Astrocyte (in vitro differentiated cells and primary cell): ENCODE results near the gene CALD1. TPM values are rescaled to one million over a fixed set of nuclear protein-coding genes. Genes with fewer than 3 reads are reported as not detected.

Source experiments
- DNase-seq: peaks from one replicate; pipeline ENCODE4 v3.0.0-alpha.2; 2010; ENCODE audit warnings: low read depth
- FAIRE-seq: peaks from 2 replicates; lab custom pipeline; 2011; peaks lifted over from hg19 to GRCh38; lab: Jason Lieb, UNC
- H2AFZ ChIP-seq: 2 replicates; pipeline ENCODE4 v1.6.0; 2012; ENCODE audit warnings: low read depth, low read length, inconsistent platforms
- H3K27ac ChIP-seq: 2 replicates; pipeline ENCODE4 v1.5.1; 2011; ENCODE audit warnings: low read depth, low read length, inconsistent platforms
- H3K27me3 ChIP-seq: 2 replicates; pipeline ENCODE4 v1.6.0; 2011; ENCODE audit warnings: low read length, inconsistent platforms; ENCODE audit not compliant: insufficient read depth
- H3K36me3 ChIP-seq: 2 replicates; pipeline ENCODE4 v1.5.1; 2011; ENCODE audit warnings: low read length, inconsistent platforms; ENCODE audit not compliant: insufficient read depth
- H3K4me1 ChIP-seq: 2 replicates; pipeline ENCODE4 v1.5.1; 2011; ENCODE audit warnings: low read length, inconsistent platforms; ENCODE audit not compliant: insufficient read depth
- H3K4me2 ChIP-seq: 2 replicates; pipeline ENCODE4 v1.6.0; 2012; ENCODE audit warnings: low read length, inconsistent platforms
- H3K4me3 ChIP-seq: 2 replicates; pipeline ENCODE4 v1.5.1; 2011; ENCODE audit warnings: low read depth, mild to moderate bottlenecking, low read length, inconsistent platforms; ENCODE audit not compliant: insufficient read depth
- H3K79me2 ChIP-seq: 2 replicates; pipeline ENCODE4 v1.6.0; 2012; ENCODE audit warnings: mild to moderate bottlenecking, low read length, inconsistent platforms; ENCODE audit not compliant: insufficient read depth
- H3K9ac ChIP-seq: 2 replicates; pipeline ENCODE4 v1.6.0; 2012; ENCODE audit warnings: mild to moderate bottlenecking, low read length, inconsistent platforms
- H3K9me3 ChIP-seq: 2 replicates; pipeline ENCODE4 v1.5.1; 2012; ENCODE audit warnings: low read depth, mild to moderate bottlenecking, low read length, inconsistent platforms; ENCODE audit not compliant: insufficient read depth
- H4K20me1 ChIP-seq: 2 replicates; pipeline ENCODE4 v1.6.0; 2012; ENCODE audit warnings: low read length, inconsistent platforms; ENCODE audit not compliant: insufficient read depth
- H3K27ac Mint-ChIP-seq: one replicate; pipeline ENCODE4 v1.8.0; 2021; ENCODE audit warnings: mild to moderate bottlenecking, mixed read lengths; ENCODE audit not compliant: unreplicated experiment
- H3K27me3 Mint-ChIP-seq: one replicate; pipeline ENCODE4 v1.8.0; 2021; ENCODE audit warnings: low read depth, mixed read lengths; ENCODE audit not compliant: unreplicated experiment
- H3K36me3 Mint-ChIP-seq: one replicate; pipeline ENCODE4 v1.8.0; 2021; ENCODE audit warnings: low read depth, mixed read lengths; ENCODE audit not compliant: unreplicated experiment
- H3K4me1 Mint-ChIP-seq: one replicate; pipeline ENCODE4 v1.8.0; 2021; ENCODE audit warnings: low read depth, mixed read lengths; ENCODE audit not compliant: unreplicated experiment
- H3K4me3 Mint-ChIP-seq: one replicate; pipeline ENCODE4 v1.8.0; 2021; ENCODE audit warnings: mild to moderate bottlenecking, moderate library complexity, mixed read lengths; ENCODE audit not compliant: unreplicated experiment
- H3K9me3 Mint-ChIP-seq: one replicate; pipeline ENCODE4 v1.8.0; 2021; ENCODE audit warnings: mild to moderate bottlenecking, mixed read lengths; ENCODE audit not compliant: unreplicated experiment
- EZH2 ChIP-seq: IDR thresholded peaks from 2 replicates; pipeline ENCODE4 v1.6.1; 2012; ENCODE audit warnings: mild to moderate bottlenecking, low read length, inconsistent platforms; ENCODE audit not compliant: insufficient read depth
- total RNA-seq: library from RNA; stranded (reverse); gene quantifications from 2 replicates; pipeline ENCODE4 v1.2.1, GENCODE V29; 2021
- TF ChIP-seq, protein P1 (sequence below): IDR thresholded peaks from 2 replicates; pipeline ENCODE4 v1.5.1; 2011; ENCODE audit warnings: low read depth, mild to moderate bottlenecking, inconsistent platforms, low read length, moderate library complexity; ENCODE audit not compliant: insufficient read depth

CALD1 gene
- total RNA-seq, 1 donor from 2014 or later, result 1,872 TPM

DNA sequence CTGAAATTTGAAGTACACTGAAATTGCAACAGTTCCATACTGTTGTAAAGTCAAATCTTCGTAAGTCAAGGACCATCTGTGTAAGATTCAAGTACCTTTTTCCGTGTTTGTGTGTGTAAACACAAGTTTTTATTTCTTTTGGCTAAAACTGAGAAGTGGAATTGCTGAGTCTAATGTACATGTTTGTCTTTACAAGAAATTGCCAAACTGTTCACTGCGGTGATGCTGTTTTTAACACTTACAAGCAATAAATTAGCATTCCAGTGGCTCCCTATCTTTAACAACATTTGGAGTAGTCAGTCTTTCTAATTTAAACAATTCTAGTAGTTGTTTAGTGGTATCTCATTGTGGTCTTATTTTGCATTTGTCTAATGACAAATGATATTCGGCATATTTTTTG is 23.3 kb downstream of the CALD1 start:
- Histone ChIP-seq H3K4me2 (no peak overlapping the region), H3K9ac (no peak overlapping the region), H3K4me3 (no peak overlapping the region), H4K20me1 (peaks cover 83% of the 10 kb centered on the region), H3K9me3 (no peaks in the 10 kb centered on the region), H3K4me1 (peaks cover 35% of the 10 kb centered on the region), H3K79me2 (peaks cover 98% of the 10 kb centered on the region), H3K27ac (no peak overlapping the region), H3K36me3 (peaks cover 32% of the 10 kb centered on the region), H3K27me3 (no peaks in the 10 kb centered on the region), H2AFZ (no peak overlapping the region)
- Mint-ChIP-seq H3K4me3 (peak overlapping the region; percentile 35), H3K4me1 (peaks cover 66% of the 10 kb centered on the region), H3K27me3 (no peaks in the 10 kb centered on the region), H3K36me3 (peaks cover 30% of the 10 kb centered on the region), H3K27ac (peak overlapping the region; percentile 14), H3K9me3 (no peaks in the 10 kb centered on the region)
- TF ChIP-seq, protein P1, sequence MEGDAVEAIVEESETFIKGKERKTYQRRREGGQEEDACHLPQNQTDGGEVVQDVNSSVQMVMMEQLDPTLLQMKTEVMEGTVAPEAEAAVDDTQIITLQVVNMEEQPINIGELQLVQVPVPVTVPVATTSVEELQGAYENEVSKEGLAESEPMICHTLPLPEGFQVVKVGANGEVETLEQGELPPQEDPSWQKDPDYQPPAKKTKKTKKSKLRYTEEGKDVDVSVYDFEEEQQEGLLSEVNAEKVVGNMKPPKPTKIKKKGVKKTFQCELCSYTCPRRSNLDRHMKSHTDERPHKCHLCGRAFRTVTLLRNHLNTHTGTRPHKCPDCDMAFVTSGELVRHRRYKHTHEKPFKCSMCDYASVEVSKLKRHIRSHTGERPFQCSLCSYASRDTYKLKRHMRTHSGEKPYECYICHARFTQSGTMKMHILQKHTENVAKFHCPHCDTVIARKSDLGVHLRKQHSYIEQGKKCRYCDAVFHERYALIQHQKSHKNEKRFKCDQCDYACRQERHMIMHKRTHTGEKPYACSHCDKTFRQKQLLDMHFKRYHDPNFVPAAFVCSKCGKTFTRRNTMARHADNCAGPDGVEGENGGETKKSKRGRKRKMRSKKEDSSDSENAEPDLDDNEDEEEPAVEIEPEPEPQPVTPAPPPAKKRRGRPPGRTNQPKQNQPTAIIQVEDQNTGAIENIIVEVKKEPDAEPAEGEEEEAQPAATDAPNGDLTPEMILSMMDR, result no peak
- no peak for TF ChIP-seq EZH2
- DNase-seq (no peak), FAIRE-seq (no peak)

DNA sequence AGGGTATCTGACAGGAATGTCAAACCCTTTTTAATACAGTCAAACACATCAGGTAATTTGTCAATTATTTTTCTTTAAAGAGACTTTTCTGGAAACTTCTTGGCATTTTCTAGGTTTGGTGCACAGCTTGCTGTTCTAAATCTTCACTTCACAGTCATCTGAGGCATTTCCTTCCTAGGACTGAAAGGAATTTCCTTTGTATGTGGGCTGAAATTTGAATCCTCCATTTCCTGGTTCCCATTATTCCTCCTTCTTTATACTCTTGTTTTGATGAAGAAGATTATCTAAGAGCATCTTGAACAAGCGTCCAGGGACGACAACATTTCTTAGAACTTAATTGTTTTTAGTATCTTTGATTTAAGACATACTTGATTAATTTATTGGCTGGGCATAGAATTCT is 24.9 kb downstream of the CALD1 start:
- peak overlapping the region; percentile 98 for H3K27ac Mint-ChIP-seq

DNA sequence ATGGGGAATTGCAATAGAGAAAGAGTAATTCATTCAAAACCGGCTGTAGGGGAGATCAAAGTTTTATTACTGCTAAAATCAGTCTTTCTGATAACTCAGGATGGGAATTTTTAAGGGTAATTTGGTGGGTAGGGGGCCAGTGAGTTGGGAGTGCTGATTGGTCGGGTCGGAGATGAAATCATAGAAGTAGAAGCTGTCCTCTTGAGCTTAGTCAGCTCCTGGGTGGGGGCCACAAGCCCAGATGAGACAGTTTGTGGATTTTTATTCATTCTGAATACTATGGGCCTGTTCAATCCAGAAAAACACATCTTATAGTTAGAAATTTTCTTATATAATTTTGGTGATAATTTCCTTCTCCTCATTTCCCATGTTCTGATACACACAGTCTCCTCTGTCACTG is 25.4 kb downstream of the CALD1 start:
- Histone ChIP-seq H3K27me3 (no peaks in the 10 kb centered on the region), H3K27ac (peak overlapping the region; percentile 75), H3K9me3 (no peaks in the 10 kb centered on the region), H4K20me1 (peaks cover 81% of the 10 kb centered on the region), H3K4me3 (peak overlapping the region; percentile 12), H3K36me3 (peaks cover 28% of the 10 kb centered on the region), H3K9ac (peak overlapping the region; percentile 59), H3K79me2 (peaks cover 98% of the 10 kb centered on the region), H3K4me2 (peak overlapping the region; percentile 64), H2AFZ (no peak overlapping the region), H3K4me1 (peaks cover 19% of the 10 kb centered on the region)
- peak overlapping the region; percentile 70 for H3K4me3 Mint-ChIP-seq
- peaks cover 23% of the 10 kb centered on the region for H3K36me3 Mint-ChIP-seq
- no peaks in the 10 kb centered on the region for H3K27me3 Mint-ChIP-seq
- peaks cover 58% of the 10 kb centered on the region for H3K4me1 Mint-ChIP-seq
- DNase-seq (no peak), FAIRE-seq (no peak)
- TF ChIP-seq, protein P1, result no peak
- no peak for TF ChIP-seq EZH2
- no peaks in the 10 kb centered on the region for H3K9me3 Mint-ChIP-seq
- H3K27ac Mint-ChIP-seq, result peak overlapping the region; percentile 98

More for the DNA sequence above, 24.9 kb downstream of the CALD1 start:
- peaks cover 23% of the 10 kb centered on the region for H3K36me3 Mint-ChIP-seq
- peak overlapping the region; percentile 75 for H3K27ac ChIP-seq
- no peaks in the 10 kb centered on the region for H3K9me3 Mint-ChIP-seq
- peak; percentile 67 for DNase-seq
- H3K36me3 ChIP-seq, result peaks cover 26% of the 10 kb centered on the region
- H3K4me3 Mint-ChIP-seq, result peak overlapping the region; percentile 70
- H3K27me3 ChIP-seq, result no peaks in the 10 kb centered on the region
- H3K4me1 ChIP-seq, result peaks cover 24% of the 10 kb centered on the region
- TF ChIP-seq EZH2, result no peak
- TF ChIP-seq, protein P1, result no peak
- no peak overlapping the region for H2AFZ ChIP-seq
- no peaks in the 10 kb centered on the region for H3K27me3 Mint-ChIP-seq
- FAIRE-seq, result peak; percentile 20
- peaks cover 98% of the 10 kb centered on the region for H3K79me2 ChIP-seq
- H3K9me3 ChIP-seq, result no peaks in the 10 kb centered on the region
- H3K4me3 ChIP-seq, result peak overlapping the region; percentile 12
- H3K4me1 Mint-ChIP-seq, result peaks cover 60% of the 10 kb centered on the region
- peak overlapping the region; percentile 64 for H3K4me2 ChIP-seq
- peaks cover 81% of the 10 kb centered on the region for H4K20me1 ChIP-seq
- peak overlapping the region; percentile 59 for H3K9ac ChIP-seq
